Neuronal stem cell (in vitro differentiated cells): Measurements from ENCODE around the gene COL25A1.

Experiments
- DNase-seq: peaks from one replicate; pipeline ENCODE4 v3.0.0-alpha.2; 2013; ENCODE audit warnings: low spot score
- H2AFZ ChIP-seq: one replicate; pipeline ENCODE4 v1.6.1; 2013; ENCODE audit warnings: mild to moderate bottlenecking, low read length, inconsistent platforms
- H2AK5ac ChIP-seq: 2 replicates; pipeline ENCODE4 v1.6.1; 2013; ENCODE audit warnings: low read depth, mild to moderate bottlenecking, inconsistent platforms, low read length, moderate library complexity, mixed read lengths
- H2BK120ac ChIP-seq: 2 replicates; pipeline ENCODE4 v1.6.1; 2013; ENCODE audit warnings: low read depth, mild to moderate bottlenecking, inconsistent platforms, low read length, moderate library complexity, mixed read lengths
- H2BK12ac ChIP-seq: one replicate; pipeline ENCODE4 v1.6.1; 2013; ENCODE audit warnings: low read length, inconsistent platforms
- H2BK15ac ChIP-seq: 2 replicates; pipeline ENCODE4 v1.6.1; 2013; ENCODE audit warnings: mild to moderate bottlenecking, low read length, inconsistent platforms, mixed read lengths
- H2BK5ac ChIP-seq: one replicate; pipeline ENCODE4 v1.6.1; 2013; ENCODE audit warnings: inconsistent platforms, mild to moderate bottlenecking, low read length, moderate library complexity
- H3K14ac ChIP-seq: one replicate; pipeline ENCODE4 v1.6.1; 2013; ENCODE audit warnings: low read length, inconsistent platforms
- H3K18ac ChIP-seq: 2 replicates; pipeline ENCODE4 v1.6.1; 2013; ENCODE audit warnings: low read length, inconsistent platforms
- H3K23ac ChIP-seq: 2 replicates; pipeline ENCODE4 v1.6.1; 2013; ENCODE audit warnings: low read depth, mild to moderate bottlenecking, mixed read lengths, low read length, inconsistent platforms; ENCODE audit not compliant: poor library complexity
- H3K27ac ChIP-seq: replicated peaks from 3 replicates; pipeline ENCODE4 v1.5.1; 2013; ENCODE audit warnings: low read length, inconsistent platforms
- H3K27me3 ChIP-seq, 3 experiments: 2 replicates each; pipeline ENCODE4 v1.6.1; 2013; ENCODE audit warnings: low read length in 3 of 3, mild to moderate bottlenecking in 2 of 3, inconsistent platforms in 1 of 3, low read depth in 1 of 3, mixed read lengths in 1 of 3, moderate library complexity in 1 of 3; ENCODE audit not compliant: control insufficient read depth in 3 of 3, insufficient read depth in 3 of 3
- H3K36me3 ChIP-seq, 2 donors: replicated peaks in 1 of 2; 2 replicates each; pipeline ENCODE4 v1.6.1; 2013; ENCODE audit warnings: low read length in 2 of 2; ENCODE audit not compliant: control insufficient read depth in 2 of 2, insufficient read depth in 2 of 2
- H3K4ac ChIP-seq: 2 replicates; pipeline ENCODE4 v1.6.1; 2013; ENCODE audit warnings: inconsistent platforms, mild to moderate bottlenecking, low read length, moderate library complexity
- H3K4me1 ChIP-seq, 2 donors: 1 replicate in 1 of 2; 2 replicates in 1 of 2; pipeline ENCODE4 v1.6.1; 2013; ENCODE audit warnings: low read length in 2 of 2, low read depth in 1 of 2; ENCODE audit not compliant: control insufficient read depth in 2 of 2, insufficient read depth in 1 of 2
- H3K4me2 ChIP-seq: one replicate; pipeline ENCODE4 v1.6.1; 2013; ENCODE audit warnings: mild to moderate bottlenecking, low read length, inconsistent platforms; ENCODE audit not compliant: insufficient read depth, poor library complexity, severe bottlenecking
- H3K4me3 ChIP-seq, 2 donors: 2 replicates each; pipeline ENCODE4 v1.5.1; 2013; ENCODE audit warnings: low read length in 2 of 2, mild to moderate bottlenecking in 2 of 2, inconsistent platforms in 1 of 2, moderate library complexity in 1 of 2
- H3K79me1 ChIP-seq: one replicate; pipeline ENCODE4 v1.6.1; 2013; ENCODE audit warnings: low read depth, mild to moderate bottlenecking, inconsistent platforms, low read length, moderate library complexity
- H3K9ac ChIP-seq: one replicate; pipeline ENCODE4 v1.6.1; 2013; ENCODE audit warnings: mild to moderate bottlenecking, low read depth, low read length, inconsistent platforms; ENCODE audit not compliant: poor library complexity
- H3K9me3 ChIP-seq, 2 donors: replicated peaks in 1 of 2; 2 replicates each; pipeline versions ENCODE3 to v1.6.1; 2013; ENCODE audit warnings: low read length in 2 of 2, mild to moderate bottlenecking in 2 of 2, inconsistent platforms in 1 of 2, low read depth in 1 of 2, mixed read lengths in 1 of 2, moderate library complexity in 1 of 2; ENCODE audit not compliant: control insufficient read depth in 2 of 2, insufficient read depth in 1 of 2
- H4K8ac ChIP-seq: one replicate; pipeline ENCODE4 v1.6.1; 2013; ENCODE audit warnings: low read depth, mild to moderate bottlenecking, inconsistent platforms, low read length, moderate library complexity
- H4K91ac ChIP-seq: one replicate; pipeline ENCODE4 v1.6.1; 2013; ENCODE audit warnings: low read length, low read depth, mild to moderate bottlenecking, inconsistent platforms; ENCODE audit not compliant: poor library complexity
- WGBS, 2 donors: extraction: QIAGEN DNeasy Blood & Tissue Kit; methylation state at CpG; one replicate each; pipeline ENCODE4 v1.1.7; 2013; ENCODE audit warnings: missing lambda C conversion rate in 2 of 2, mixed read lengths in 1 of 2; ENCODE audit not compliant: insufficient read length in 2 of 2, insufficient replicate concordance in 1 of 2; ENCODE audit errors: extremely low coverage in 2 of 2; 5-methylcytosine and 5-hydroxymethylcytosine counted together

Gene COL25A1

DNA sequence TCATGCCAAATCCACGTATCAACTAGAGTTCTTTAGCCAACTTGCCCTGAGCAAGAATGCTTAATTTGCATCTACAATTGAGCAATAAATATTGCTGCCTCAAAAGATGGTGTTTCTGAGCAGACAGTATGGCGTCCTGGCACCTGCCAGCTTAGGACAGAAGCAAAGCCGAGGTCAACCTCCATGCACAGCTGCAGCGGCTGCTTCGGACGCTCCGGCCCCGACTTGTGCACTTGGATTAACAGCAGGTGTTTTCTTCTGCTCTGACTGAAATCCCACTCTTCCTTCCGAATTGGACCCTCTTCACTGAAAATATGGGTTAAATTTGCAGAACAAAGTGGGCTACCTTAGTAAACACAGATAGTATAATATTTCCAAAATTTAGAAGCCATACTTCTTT, 324.4 kb downstream of the COL25A1 start:
- Histone ChIP-seq H2BK5ac (no peak overlapping the region), H3K4me3 (no peak overlapping the region), H2BK120ac (no peak overlapping the region), H3K4me2 (no peak overlapping the region), H4K91ac (no peak overlapping the region), H2BK12ac (no peak overlapping the region), H3K4ac (no peak overlapping the region), H3K23ac (no peak overlapping the region), H3K18ac (no peak overlapping the region), H3K4me1 (no peaks in the 10 kb centered on the region), H3K9ac (no peak overlapping the region), H3K36me3 (no peaks in the 10 kb centered on the region), H2AK5ac (no peak overlapping the region), H2AFZ (no peak overlapping the region), H3K9me3 (no peaks in the 10 kb centered on the region), H3K14ac (no peak overlapping the region), H3K27me3 (no peaks in the 10 kb centered on the region), H3K79me1 (no peaks in the 10 kb centered on the region), H4K8ac (no peak overlapping the region), H2BK15ac (no peak overlapping the region), H3K27ac (no peak overlapping the region)
- DNase-seq, result no peak
- WGBS, 2 donors, result no CpG with 5 or more reads among the region's 9 CpGs

DNA sequence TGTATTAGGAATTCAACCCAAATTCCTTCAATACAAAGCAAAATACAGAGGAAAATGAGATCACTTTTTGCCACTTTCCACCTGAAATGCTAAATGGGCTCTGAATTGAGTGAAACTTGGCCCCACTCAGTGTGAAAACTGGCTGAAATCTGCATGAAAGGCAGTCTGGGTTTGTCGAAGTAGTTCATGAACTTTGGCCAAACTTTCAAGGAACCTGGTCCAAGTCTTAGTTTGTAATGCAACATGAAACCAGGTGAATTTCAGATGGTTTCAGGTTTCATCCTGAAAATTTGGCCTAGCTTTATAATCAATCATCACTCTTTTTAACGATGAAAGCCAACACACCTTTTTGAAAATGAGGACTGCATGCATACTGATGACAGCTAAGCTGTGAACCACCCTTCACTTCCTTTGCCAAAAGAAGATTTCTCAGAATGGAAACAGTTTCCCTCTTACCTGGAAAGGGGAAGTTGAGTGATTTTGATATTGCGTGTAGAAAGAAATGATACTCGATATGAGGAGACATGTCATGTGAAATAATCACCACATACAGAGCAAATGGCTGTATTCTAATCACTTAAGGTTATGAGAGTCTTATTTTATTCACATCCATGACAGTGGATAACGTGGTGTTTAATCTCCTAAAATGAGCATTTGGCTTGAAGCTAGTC, 329.7 kb downstream of the COL25A1 start:
- no peak overlapping the region for H3K14ac ChIP-seq
- H3K4ac ChIP-seq, result no peak overlapping the region
- H3K9me3 ChIP-seq, result no peaks in the 10 kb centered on the region
- H3K23ac ChIP-seq, result no peak overlapping the region
- H3K36me3 ChIP-seq, result no peaks in the 10 kb centered on the region
- no peak overlapping the region for H2BK12ac ChIP-seq
- no peak overlapping the region for H4K8ac ChIP-seq
- H2AFZ ChIP-seq, result no peak overlapping the region
- H4K91ac ChIP-seq, result no peak overlapping the region
- no peak overlapping the region for H3K4me2 ChIP-seq
- no peak overlapping the region for H2AK5ac ChIP-seq
- H3K27ac ChIP-seq, result no peak overlapping the region
- H3K4me1 ChIP-seq, result no peaks in the 10 kb centered on the region
- no peak for DNase-seq
- no peak overlapping the region for H3K4me3 ChIP-seq
- no peak overlapping the region for H2BK120ac ChIP-seq
- H3K27me3 ChIP-seq, result no peaks in the 10 kb centered on the region
- no peak overlapping the region for H3K18ac ChIP-seq
- no peak overlapping the region for H2BK15ac ChIP-seq
- H2BK5ac ChIP-seq, result no peak overlapping the region
- no CpG with 5 or more reads among the region's 5 CpGs for WGBS, 2 donors
- no peak overlapping the region for H3K9ac ChIP-seq
- H3K79me1 ChIP-seq, result no peaks in the 10 kb centered on the region

DNA sequence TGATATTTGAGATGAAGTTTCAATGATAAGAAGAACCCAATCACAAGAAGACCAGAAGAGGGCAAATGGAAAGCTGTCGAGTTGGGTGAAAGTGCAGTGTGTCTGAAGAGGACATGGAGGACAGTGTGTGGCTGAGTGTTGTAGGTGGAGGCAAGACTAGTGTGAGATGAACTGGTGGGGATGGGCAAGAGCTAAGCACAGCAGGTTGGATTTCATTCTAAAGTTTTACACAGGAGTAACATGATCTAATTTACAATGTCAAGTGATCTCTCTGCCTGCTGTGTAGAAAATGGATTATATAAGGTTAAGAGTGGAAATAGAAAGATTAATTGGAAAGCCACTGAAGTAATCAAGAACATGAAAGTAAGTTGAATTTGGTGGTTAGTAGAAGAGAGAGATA, 331.0 kb downstream of the COL25A1 start:
- Histone ChIP-seq H2AK5ac (no peak overlapping the region), H2BK120ac (no peak overlapping the region), H3K4ac (no peak overlapping the region), H3K36me3 (no peaks in the 10 kb centered on the region), H4K91ac (no peak overlapping the region), H3K4me2 (no peak overlapping the region), H3K23ac (no peak overlapping the region), H3K9ac (no peak overlapping the region), H3K27ac (no peak overlapping the region), H4K8ac (no peak overlapping the region), H3K79me1 (no peaks in the 10 kb centered on the region), H3K18ac (no peak overlapping the region), H3K4me3 (no peak overlapping the region), H2BK5ac (no peak overlapping the region), H3K4me1 (no peaks in the 10 kb centered on the region), H2BK15ac (no peak overlapping the region), H3K27me3 (no peaks in the 10 kb centered on the region), H2BK12ac (no peak overlapping the region), H3K14ac (no peak overlapping the region), H2AFZ (no peak overlapping the region), H3K9me3 (no peaks in the 10 kb centered on the region)
- DNase-seq, result no peak
- no CpG with 5 or more reads among the region's 1 CpG for WGBS, 2 donors

DNA sequence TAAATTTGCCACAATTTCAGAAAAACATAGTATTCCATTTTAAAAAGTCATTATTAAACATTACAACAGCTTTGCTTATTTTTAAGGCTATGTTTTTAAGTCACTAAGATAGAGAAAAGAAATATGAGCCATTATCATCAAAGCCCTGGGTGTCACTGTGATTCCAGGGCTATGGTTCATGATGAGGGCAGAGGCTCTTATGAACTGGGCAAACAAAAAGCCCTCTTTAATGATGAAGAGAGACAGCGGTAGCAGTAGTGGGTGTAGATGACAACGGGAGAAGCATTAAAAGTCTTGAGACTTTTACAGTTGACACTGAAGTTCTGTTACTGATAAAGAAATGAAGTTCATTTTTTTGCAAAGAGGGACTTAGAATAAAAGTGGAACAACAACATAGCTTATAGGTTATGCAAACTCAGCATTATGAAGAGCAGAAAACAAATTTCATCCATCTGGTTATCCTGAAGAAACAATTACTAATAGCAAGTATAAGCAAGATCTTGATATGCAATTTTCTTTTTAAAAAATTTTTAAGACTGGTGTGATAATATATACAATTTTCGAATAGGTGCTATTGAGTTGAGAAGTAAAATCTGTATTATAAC, 336.9 kb downstream of the COL25A1 start:
- H3K18ac ChIP-seq, result no peak overlapping the region
- H2BK120ac ChIP-seq, result no peak overlapping the region
- no peaks in the 10 kb centered on the region for H3K36me3 ChIP-seq
- no peak for DNase-seq
- H3K23ac ChIP-seq, result no peak overlapping the region
- no peak overlapping the region for H3K4ac ChIP-seq
- no peak overlapping the region for H2BK12ac ChIP-seq
- no peaks in the 10 kb centered on the region for H3K27me3 ChIP-seq
- H2BK15ac ChIP-seq, result no peak overlapping the region
- no peaks in the 10 kb centered on the region for H3K79me1 ChIP-seq
- no peaks in the 10 kb centered on the region for H3K9me3 ChIP-seq
- no peak overlapping the region for H3K4me2 ChIP-seq
- no peak overlapping the region for H3K4me3 ChIP-seq
- H3K4me1 ChIP-seq, result no peaks in the 10 kb centered on the region
- no peak overlapping the region for H2AK5ac ChIP-seq
- H2AFZ ChIP-seq, result no peak overlapping the region
- H4K8ac ChIP-seq, result no peak overlapping the region
- H4K91ac ChIP-seq, result no peak overlapping the region
- no peak overlapping the region for H3K27ac ChIP-seq
- no peak overlapping the region for H3K14ac ChIP-seq
- no CpG with 5 or more reads among the region's 3 CpGs for WGBS, 2 donors
- H3K9ac ChIP-seq, result no peak overlapping the region
- H2BK5ac ChIP-seq, result no peak overlapping the region
